Keratinocyte (primary cell): Measurements from ENCODE around the gene NEUROD1. TPM values are rescaled to one million over a fixed set of nuclear protein-coding genes. Genes with fewer than 3 reads are reported as not detected.

Experiments
- DNase-seq: peaks from one replicate; pipeline ENCODE4 v3.0.0-alpha.2; 2011; ENCODE audit warnings: low read depth, missing footprints, low spot score
- FAIRE-seq: peaks from 2 replicates; lab custom pipeline; 2011; peaks lifted over from hg19 to GRCh38; lab: Jason Lieb, UNC
- H2AFZ ChIP-seq: 2 replicates; pipeline ENCODE4 v1.6.0; 2012; ENCODE audit warnings: low read length, control low read depth, inconsistent platforms; ENCODE audit not compliant: control insufficient read depth
- H3K27ac ChIP-seq: 2 replicates; pipeline ENCODE4 v1.5.1; 2011; ENCODE audit warnings: low read length; ENCODE audit not compliant: control insufficient read depth, insufficient read depth
- H3K27me3 ChIP-seq: 3 replicates; pipeline ENCODE4 v1.6.0; 2011; ENCODE audit warnings: low read length; ENCODE audit not compliant: control insufficient read depth, insufficient read depth; ENCODE audit errors: extremely low read depth
- H3K36me3 ChIP-seq, 2 experiments: 2 replicates in 1 of 2; 3 replicates in 1 of 2; pipeline ENCODE4 v1.5.1; 2011; ENCODE audit warnings: low read length in 2 of 2, mild to moderate bottlenecking in 1 of 2; ENCODE audit not compliant: control insufficient read depth in 2 of 2, insufficient read depth in 2 of 2; ENCODE audit errors: extremely low read depth in 1 of 2
- H3K4me1 ChIP-seq: 3 replicates; pipeline ENCODE4 v1.5.1; 2011; ENCODE audit warnings: low read length; ENCODE audit not compliant: control insufficient read depth, insufficient read depth; ENCODE audit errors: extremely low read depth
- H3K4me2 ChIP-seq: 3 replicates; pipeline ENCODE4 v1.6.0; 2011; ENCODE audit warnings: low read depth, low read length; ENCODE audit not compliant: control insufficient read depth, insufficient read depth; ENCODE audit errors: extremely low read depth
- H3K4me3 ChIP-seq, 3 experiments: fragments of 200-600 bp in 1 of 3; sonication (generic) in 1 of 3; 2 replicates in 2 of 3; 3 replicates in 1 of 3; pipeline ENCODE4 v1.5.1; 2011 to 2016; ENCODE audit warnings: low read length in 3 of 3, mild to moderate bottlenecking in 3 of 3, control low read depth in 2 of 3, inconsistent platforms in 1 of 3, low read depth in 1 of 3, mixed read lengths in 1 of 3, mixed run types in 1 of 3, moderate library complexity in 1 of 3; ENCODE audit not compliant: control insufficient read depth in 2 of 3, insufficient read depth in 2 of 3; ENCODE audit errors: extremely low read depth in 1 of 3
- H3K79me2 ChIP-seq: 2 replicates; pipeline ENCODE4 v1.6.0; 2012; ENCODE audit warnings: low read length; ENCODE audit not compliant: control insufficient read depth, insufficient read depth
- H3K9ac ChIP-seq: 3 replicates; pipeline ENCODE4 v1.6.0; 2011; ENCODE audit warnings: low read length; ENCODE audit not compliant: control insufficient read depth, insufficient read depth; ENCODE audit errors: extremely low read depth
- H3K9me1 ChIP-seq: 3 replicates; pipeline ENCODE4 v1.6.0; 2011; ENCODE audit warnings: low read length; ENCODE audit not compliant: control insufficient read depth, insufficient read depth; ENCODE audit errors: extremely low read depth
- H3K9me3 ChIP-seq: 2 replicates; pipeline ENCODE4 v1.5.1; 2012; ENCODE audit warnings: low read depth, low read length; ENCODE audit not compliant: control insufficient read depth
- H4K20me1 ChIP-seq: 3 replicates; pipeline ENCODE4 v1.6.0; 2011; ENCODE audit warnings: low read length; ENCODE audit not compliant: control insufficient read depth, insufficient read depth; ENCODE audit errors: extremely low read depth
- EZH2 ChIP-seq: IDR thresholded peaks from one replicate; pipeline ENCODE4 v1.6.1; 2012; ENCODE audit warnings: inconsistent platforms, mild to moderate bottlenecking, low read length, moderate library complexity
- dilution Hi-C: fragments of 300-500 bp; cut with MboI; formaldehyde crosslinking; loops from one replicate; pipeline ENCODE4 v1.7.0; 2020; ENCODE audit warnings: low sequenced_read_pairs; ENCODE audit not compliant: extremely low pct_ligation_motif_present
- polyA plus RNA-seq, 5 experiments: library from polyadenylated mRNA; depleted of rRNA in 3 of 5; stranded (reverse) in 3 of 5; stranded (forward) in 1 of 5; unstranded in 1 of 5; fragments of >200 nt; gene quantifications; 1 replicate in 1 of 5; 2 replicates in 3 of 5; 3 replicates in 1 of 5; pipeline versions ENCODE4 v1.2.1 to v1.2.3, GENCODE V29; 2011 to 2012; ENCODE audit warnings: missing spikeins in 2 of 5, low read depth in 1 of 5, low replicate concordance in 1 of 5
- TF ChIP-seq, protein P1 (sequence below), 3 experiments: IDR thresholded peaks in 1 of 3; conservative IDR thresholded peaks in 1 of 3; optimal IDR thresholded peaks in 1 of 3; 2 replicates in 2 of 3; 3 replicates in 1 of 3; pipeline versions ENCODE3 to v1.5.1; 2011; ENCODE audit warnings: low read length in 3 of 3, mild to moderate bottlenecking in 3 of 3, moderate library complexity in 2 of 3, control low read depth in 1 of 3, inconsistent platforms in 1 of 3; ENCODE audit not compliant: insufficient read depth in 2 of 3; ENCODE audit errors: extremely low read depth in 1 of 3

Gene NEUROD1
- polyA plus RNA-seq, 1 donor (not counting 4 experiments of a cell fraction or from before 2014, with no cell fraction given), result not detected

- Histone ChIP-seq H3K9me3 (no peaks in the 10 kb centered on the region), H3K27ac (no peak overlapping the region), H3K27me3 (peaks cover 25% of the 10 kb centered on the region), H4K20me1 (no peaks in the 10 kb centered on the region), H3K4me2 (no peak overlapping the region), H3K36me3 (no peaks in the 10 kb centered on the region), H3K9me1 (no peaks in the 10 kb centered on the region), H3K79me2 (no peaks in the 10 kb centered on the region), H3K4me3 (no peak overlapping the region), H3K4me1 (no peaks in the 10 kb centered on the region), H3K9ac (no peak overlapping the region), H2AFZ (no peak overlapping the region)
- DNase-seq (no peak), FAIRE-seq (no peak)
- no peak for TF ChIP-seq EZH2
- TF ChIP-seq, protein P1, sequence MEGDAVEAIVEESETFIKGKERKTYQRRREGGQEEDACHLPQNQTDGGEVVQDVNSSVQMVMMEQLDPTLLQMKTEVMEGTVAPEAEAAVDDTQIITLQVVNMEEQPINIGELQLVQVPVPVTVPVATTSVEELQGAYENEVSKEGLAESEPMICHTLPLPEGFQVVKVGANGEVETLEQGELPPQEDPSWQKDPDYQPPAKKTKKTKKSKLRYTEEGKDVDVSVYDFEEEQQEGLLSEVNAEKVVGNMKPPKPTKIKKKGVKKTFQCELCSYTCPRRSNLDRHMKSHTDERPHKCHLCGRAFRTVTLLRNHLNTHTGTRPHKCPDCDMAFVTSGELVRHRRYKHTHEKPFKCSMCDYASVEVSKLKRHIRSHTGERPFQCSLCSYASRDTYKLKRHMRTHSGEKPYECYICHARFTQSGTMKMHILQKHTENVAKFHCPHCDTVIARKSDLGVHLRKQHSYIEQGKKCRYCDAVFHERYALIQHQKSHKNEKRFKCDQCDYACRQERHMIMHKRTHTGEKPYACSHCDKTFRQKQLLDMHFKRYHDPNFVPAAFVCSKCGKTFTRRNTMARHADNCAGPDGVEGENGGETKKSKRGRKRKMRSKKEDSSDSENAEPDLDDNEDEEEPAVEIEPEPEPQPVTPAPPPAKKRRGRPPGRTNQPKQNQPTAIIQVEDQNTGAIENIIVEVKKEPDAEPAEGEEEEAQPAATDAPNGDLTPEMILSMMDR (optimal IDR thresholded peaks at IDR 0.05 in 1 of 3, IDR thresholded peaks at IDR 0.05 in 1 of 3, conservative IDR thresholded peaks at IDR 0.05 in 1 of 3; ENCODE audit: extremely low read depth in 1 of 3, insufficient read depth in 2 of 3, low read length in 3 of 3), result no peak
- dilution Hi-C loops, result no loop called here
Measured at GRCh38 chr2:181690860-181691259, 10.5 kb upstream of the NEUROD1 start.

GRCh38 chr2:181686576-181687185, 6.4 kb upstream of the NEUROD1 start:
- no peak overlapping the region for H3K4me3 ChIP-seq

More at GRCh38 chr2:181686576-181687185, 6.4 kb upstream of the NEUROD1 start:
- dilution Hi-C loops, result no loop called here
- H3K4me1 ChIP-seq, result no peaks in the 10 kb centered on the region
- no peaks in the 10 kb centered on the region for H4K20me1 ChIP-seq
- TF ChIP-seq EZH2, result no peak
- TF ChIP-seq, protein P1 (optimal IDR thresholded peaks at IDR 0.05 in 1 of 3, IDR thresholded peaks at IDR 0.05 in 1 of 3, conservative IDR thresholded peaks at IDR 0.05 in 1 of 3; ENCODE audit: extremely low read depth in 1 of 3, insufficient read depth in 2 of 3, low read length in 3 of 3), result no peak
- no peak overlapping the region for H3K4me2 ChIP-seq
- H3K9me1 ChIP-seq, result no peaks in the 10 kb centered on the region
- H3K27me3 ChIP-seq, result peaks cover 61% of the 10 kb centered on the region
- FAIRE-seq (no peak), DNase-seq (no peak)
- no peaks in the 10 kb centered on the region for H3K79me2 ChIP-seq
- H3K9ac ChIP-seq, result no peak overlapping the region
- no peaks in the 10 kb centered on the region for H3K36me3 ChIP-seq
- H3K27ac ChIP-seq, result no peak overlapping the region
- no peak overlapping the region for H2AFZ ChIP-seq
- H3K9me3 ChIP-seq, result no peaks in the 10 kb centered on the region
